Measurements from ENCODE around the gene COA1.

- no peak for TF ChIP-seq FOS (IDR thresholded peaks at IDR 0.05; ENCODE audit: borderline replicate concordance, insufficient read depth, low read length)
- no peak for TF ChIP-seq EZH2 (IDR thresholded peaks at IDR 0.05; ENCODE audit: borderline replicate concordance, low read depth, low read length, severe bottlenecking)
- peak; percentile 29 for TF ChIP-seq POLR2A (IDR thresholded peaks at IDR 0.05; ENCODE audit: low read depth, low read length)
Measured at GRCh38 chr7:43632746-43633145, 96.6 kb downstream of the COA1 start.
